B cell (primary cell): ENCODE data around the gene RAD17.

Experiments
- CTCF ChIP-seq: fragments of 200-600 bp; IDR thresholded peaks from one replicate; pipeline ENCODE4 v1.8.0; 2022; ENCODE audit warnings: antibody characterized with exemption, mild to moderate bottlenecking
- EZH2 ChIP-seq: IDR thresholded peaks from 2 replicates; pipeline ENCODE4 v1.6.1; 2012; ENCODE audit warnings: borderline replicate concordance, low read depth, mild to moderate bottlenecking, moderate library complexity, low read length; ENCODE audit not compliant: insufficient read depth, poor library complexity, severe bottlenecking

GRCh38 chr5:69416180-69416579 lies 46.6 kb downstream of the RAD17 start:
- TF ChIP-seq CTCF (no peak), EZH2 (no peak)
